Cardiac muscle cell (in vitro differentiated cells and primary cell): Measurements from ENCODE around the gene SCNN1A. TPM values are rescaled to one million over a fixed set of nuclear protein-coding genes. Genes with fewer than 3 reads are reported as not detected.

Source experiments
- DNase-seq, 2 donors: peaks; one replicate each; pipeline versions ENCODE4 v3.0.0 to v3.0.0-alpha.2; 2010 to 2017; ENCODE audit warnings: low read depth in 1 of 2, low spot score in 1 of 2
- H3K27ac ChIP-seq: fragments of 200-600 bp; sonication (generic); 2 replicates; pipeline ENCODE4 v1.5.1; 2016
- H3K27me3 ChIP-seq: fragments of 200-600 bp; sonication (generic); 2 replicates; pipeline ENCODE4 v1.6.0; 2016; ENCODE audit warnings: control low read depth
- H3K36me3 ChIP-seq: fragments of 200-600 bp; sonication (generic); 2 replicates; pipeline ENCODE4 v1.5.1; 2016; ENCODE audit warnings: control low read depth
- H3K4me1 ChIP-seq: fragments of 200-600 bp; sonication (generic); 2 replicates; pipeline ENCODE4 v1.8.1; 2017; ENCODE audit warnings: low read depth, mild to moderate bottlenecking, mixed run types
- H3K4me3 ChIP-seq: fragments of 200-600 bp; sonication (generic); 2 replicates; pipeline ENCODE4 v1.5.1; 2016; ENCODE audit warnings: mild to moderate bottlenecking
- H3K9me3 ChIP-seq: fragments of 200-600 bp; sonication (generic); 2 replicates; pipeline ENCODE4 v1.5.1; 2017; ENCODE audit warnings: low read depth, mild to moderate bottlenecking, control low read depth
- CTCF ChIP-seq: IDR thresholded peaks from 2 replicates; pipeline ENCODE4 v1.5.1; 2012; ENCODE audit warnings: low read depth, mild to moderate bottlenecking, low read length
- polyA plus RNA-seq: library from polyadenylated mRNA; unstranded; fragments of >200 nt; fragmentation: Nextera tagmentation; extraction: Ambion mirVana; gene quantifications from 2 replicates; pipeline ENCODE4 v1.2.1, GENCODE V29; 2016
- total RNA-seq: library from RNA; depleted of rRNA; stranded (reverse); fragments of >200 nt; gene quantifications from 2 replicates; pipeline ENCODE4 v1.2.3, GENCODE V29; 2016

SCNN1A gene
- total and polyA plus RNA-seq, 2 experiments from 2014 or later, result 0.66 TPM; not detected in 1

- no peaks in the 10 kb centered on the region for H3K9me3 ChIP-seq
- no peaks in the 10 kb centered on the region for H3K27me3 ChIP-seq
- H3K36me3 ChIP-seq, result no peaks in the 10 kb centered on the region
- no peaks in the 10 kb centered on the region for H3K4me1 ChIP-seq
- no peak overlapping the region for H3K4me3 ChIP-seq
- H3K27ac ChIP-seq, result no peak overlapping the region
- no peak for TF ChIP-seq CTCF
- no peak for DNase-seq
Measured at GRCh38 chr12:6399884-6400644, 24.7 kb upstream of the SCNN1A start.

DNA sequence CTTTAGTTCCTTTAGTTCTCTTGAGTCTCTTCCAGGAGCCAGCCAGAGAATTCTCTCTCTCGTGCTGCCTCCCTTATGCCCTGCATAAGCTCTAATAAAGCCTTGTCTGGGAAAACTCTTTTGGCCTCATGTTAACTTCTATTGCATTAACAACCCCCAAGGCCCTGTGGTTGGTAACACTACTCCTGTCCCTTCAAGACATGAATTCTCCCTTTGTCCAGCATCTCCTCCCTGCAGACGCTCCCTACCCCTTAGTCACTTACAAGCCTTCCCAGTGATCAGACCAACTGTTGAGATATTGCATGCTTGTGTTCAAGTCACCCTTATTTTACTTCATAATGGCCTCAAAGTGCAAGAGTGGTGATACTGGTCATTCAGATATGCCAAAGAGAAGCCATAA lies 20.7 kb upstream of the SCNN1A start:
- Histone ChIP-seq H3K27me3 (no peaks in the 10 kb centered on the region), H3K4me1 (peaks cover 11% of the 10 kb centered on the region), H3K9me3 (no peaks in the 10 kb centered on the region), H3K4me3 (no peak overlapping the region), H3K27ac (no peak overlapping the region), H3K36me3 (no peaks in the 10 kb centered on the region)
- TF ChIP-seq CTCF, result no peak
- no peak for DNase-seq

DNA sequence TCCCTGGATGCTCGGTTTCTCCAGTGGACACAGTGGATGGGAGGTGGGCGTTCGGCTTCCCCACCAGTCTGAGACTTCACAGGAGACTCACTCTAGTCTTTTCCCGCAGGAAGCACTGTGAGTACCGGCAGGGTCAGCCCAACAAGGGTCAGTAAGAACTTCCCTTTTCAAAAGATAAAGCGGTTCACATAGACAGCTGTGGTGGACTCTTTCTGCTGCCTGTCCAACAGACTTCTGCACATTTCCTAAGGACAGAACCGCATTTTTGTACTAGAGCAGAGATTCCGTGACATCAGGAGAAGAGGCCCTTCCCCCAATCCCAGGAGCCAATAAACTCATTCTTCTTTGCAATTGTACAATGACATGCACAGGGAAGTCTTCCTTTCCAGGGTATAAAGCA lies 19.0 kb upstream of the SCNN1A start:
- Histone ChIP-seq H3K36me3 (no peaks in the 10 kb centered on the region), H3K27me3 (no peaks in the 10 kb centered on the region), H3K4me1 (peaks cover 11% of the 10 kb centered on the region), H3K9me3 (no peaks in the 10 kb centered on the region), H3K27ac (no peak overlapping the region), H3K4me3 (no peak overlapping the region)
- DNase-seq, result no peak
- no peak for TF ChIP-seq CTCF

GRCh38 chr12:6393109-6393508 lies 17.7 kb upstream of the SCNN1A start:
- Histone ChIP-seq H3K4me1 (peaks cover 11% of the 10 kb centered on the region), H3K36me3 (no peaks in the 10 kb centered on the region), H3K27me3 (no peaks in the 10 kb centered on the region), H3K9me3 (no peaks in the 10 kb centered on the region), H3K27ac (no peak overlapping the region), H3K4me3 (no peak overlapping the region)
- DNase-seq, result no peak
- TF ChIP-seq CTCF, result no peak

DNA sequence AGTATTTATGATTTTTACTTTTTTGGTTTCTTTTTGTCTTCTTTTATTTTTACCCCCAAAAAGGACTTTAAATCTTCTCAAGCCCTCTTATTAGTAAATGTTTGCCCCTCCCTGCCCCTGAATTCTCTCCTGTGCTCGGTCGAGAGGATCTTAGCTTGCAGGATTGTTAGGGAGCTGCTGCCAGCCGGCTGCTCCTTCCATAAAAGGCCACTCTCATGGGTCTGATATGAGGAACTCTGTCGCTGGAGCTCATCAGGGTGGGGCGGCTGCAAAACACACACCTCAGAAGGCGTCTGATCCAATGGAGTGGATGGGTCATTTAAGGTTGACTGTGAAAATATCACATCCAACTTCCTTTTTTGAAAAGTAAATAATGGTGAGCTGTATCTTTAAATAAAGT lies 17.1 kb upstream of the SCNN1A start:
- H3K27ac ChIP-seq, result peak overlapping the region; percentile 74
- no peaks in the 10 kb centered on the region for H3K36me3 ChIP-seq
- H3K4me1 ChIP-seq, result peaks cover 11% of the 10 kb centered on the region
- DNase-seq, result peak in 1 of 2 donors; percentile 66
- H3K9me3 ChIP-seq, result no peaks in the 10 kb centered on the region
- no peak overlapping the region for H3K4me3 ChIP-seq
- no peak for TF ChIP-seq CTCF
- no peaks in the 10 kb centered on the region for H3K27me3 ChIP-seq
